ENCODE data around the gene SLC25A47.

GRCh38 chr14:100340423-100340813 lies 17.3 kb downstream of the SLC25A47 start:
- TF ChIP-seq EZH2 (optimal IDR thresholded peaks at IDR 0.05; ENCODE audit: low read depth, low read length) (no peak), CTCF (IDR thresholded peaks at IDR 0.05; ENCODE audit: low read length) (no peak)

All from MM.1S (cell line).